H1 (cell line): ENCODE measurements around the gene LIAS. TPM values are rescaled to one million over a fixed set of nuclear protein-coding genes. Genes with fewer than 3 reads are reported as not detected.

Experiments
- CTCF ChIA-PET: fragments of 300-600 bp; sonication (Branson Sonifier 250); formaldehyde crosslinking; loops from one replicate; lab custom pipeline; 2021; ENCODE audit not compliant: partially characterized antibody; lab: Charles Lee
- POLR2A ChIA-PET: fragments of 300-600 bp; sonication (Branson Sonifier 250); formaldehyde crosslinking; loops from one replicate; lab custom pipeline; 2021; ENCODE audit warnings: inconsistent platforms; ENCODE audit not compliant: partially characterized antibody; lab: Charles Lee
- DNase-seq, 2 experiments: peaks; one replicate each; pipeline versions ENCODE4 v3.0.0 to v3.0.0-alpha.2; 2010 to 2022; ENCODE audit warnings: low spot score in 2 of 2, low read depth in 1 of 2, mixed read lengths in 1 of 2
- FAIRE-seq: peaks from 2 replicates; lab custom pipeline; 2011; peaks lifted over from hg19 to GRCh38; lab: Jason Lieb, UNC
- H2AFZ ChIP-seq: 2 replicates; pipeline ENCODE4 v1.8.1; 2012; ENCODE audit warnings: low read length, inconsistent platforms
- H2AK5ac ChIP-seq: 2 replicates; pipeline ENCODE4 v1.6.1; 2013; ENCODE audit warnings: low read depth, low read length
- H2BK120ac ChIP-seq: replicated peaks from 2 replicates; pipeline ENCODE3; 2013; ENCODE audit warnings: low read depth, low read length, inconsistent platforms
- H2BK12ac ChIP-seq: 2 replicates; pipeline ENCODE4 v1.6.1; 2013; ENCODE audit warnings: low read depth, low read length
- H2BK15ac ChIP-seq: 2 replicates; pipeline ENCODE4 v1.6.1; 2013; ENCODE audit warnings: low read length
- H2BK20ac ChIP-seq: 2 replicates; pipeline ENCODE4 v1.6.1; 2013; ENCODE audit warnings: low read length
- H2BK5ac ChIP-seq: 2 replicates; pipeline ENCODE4 v1.6.1; 2013; ENCODE audit warnings: low read depth, low read length
- H3K14ac ChIP-seq: 2 replicates; pipeline ENCODE4 v1.6.1; 2013; ENCODE audit warnings: inconsistent platforms; ENCODE audit not compliant: insufficient read length
- H3K18ac ChIP-seq: 2 replicates; pipeline ENCODE4 v1.6.1; 2013; ENCODE audit warnings: low read length; ENCODE audit errors: extremely low read depth
- H3K23ac ChIP-seq: 2 replicates; pipeline ENCODE4 v1.6.1; 2013; ENCODE audit warnings: inconsistent platforms; ENCODE audit not compliant: insufficient read length
- H3K23me2 ChIP-seq: 2 replicates; pipeline ENCODE4 v1.6.1; 2013; ENCODE audit warnings: low read depth, low read length
- H3K27ac ChIP-seq: 2 replicates; pipeline ENCODE4 v1.6.1; 2011; ENCODE audit warnings: low read depth, low read length, inconsistent platforms
- H3K27me3 ChIP-seq, 4 experiments: replicated peaks in 1 of 4; 1 replicate in 1 of 4; 2 replicates in 3 of 4; pipeline versions ENCODE4 v1.6.1 to v1.8.1; 2011 to 2013; ENCODE audit warnings: low read length in 3 of 4, mild to moderate bottlenecking in 3 of 4, inconsistent platforms in 2 of 4, mixed read lengths in 2 of 4, moderate library complexity in 1 of 4; ENCODE audit not compliant: control insufficient read depth in 3 of 4, insufficient read depth in 3 of 4; ENCODE audit errors: extremely low read depth in 1 of 4
- H3K36me3 ChIP-seq, 4 experiments: 2 replicates each; pipeline versions ENCODE4 v1.6.1 to v1.8.1; 2011 to 2013; ENCODE audit warnings: mild to moderate bottlenecking in 4 of 4, low read length in 3 of 4, moderate library complexity in 2 of 4, control low read depth in 1 of 4, inconsistent platforms in 1 of 4; ENCODE audit not compliant: insufficient read depth in 4 of 4, control insufficient read depth in 2 of 4
- H3K4ac ChIP-seq: replicated peaks from 2 replicates; pipeline ENCODE3; 2013; ENCODE audit warnings: low read length, low read depth, mixed read lengths, inconsistent platforms; ENCODE audit not compliant: insufficient read length
- H3K4me1 ChIP-seq, 4 experiments: replicated peaks in 1 of 4; 1 replicate in 1 of 4; 2 replicates in 3 of 4; pipeline versions ENCODE4 v1.6.1 to v1.8.1; 2011 to 2013; ENCODE audit warnings: low read length in 3 of 4, inconsistent platforms in 2 of 4, mixed read lengths in 1 of 4; ENCODE audit not compliant: insufficient read depth in 4 of 4, control insufficient read depth in 3 of 4
- H3K4me2 ChIP-seq, 2 experiments: 2 replicates each; pipeline versions ENCODE4 v1.6.1 to v1.8.1; 2011 to 2013; ENCODE audit warnings: low read depth in 2 of 2, low read length in 2 of 2, control low read depth in 1 of 2, inconsistent platforms in 1 of 2, mild to moderate bottlenecking in 1 of 2; ENCODE audit not compliant: insufficient read depth in 1 of 2
- H3K4me3 ChIP-seq, 4 experiments: fragments of 200-600, 300-600 bp in 1 of 4; sonication (generic), shearing (Covaris generic), sonication (Bioruptor Twin) in 1 of 4; 2 replicates each; pipeline versions ENCODE4 v1.5.1 to v1.8.1; 2011 to 2016; ENCODE audit warnings: low read length in 4 of 4, low read depth in 3 of 4, control low read depth in 2 of 4, inconsistent platforms in 2 of 4, mild to moderate bottlenecking in 2 of 4, mixed read lengths in 1 of 4, moderate library complexity in 1 of 4; ENCODE audit not compliant: insufficient read depth in 2 of 4; ENCODE audit errors: extremely low read depth in 1 of 4
- H3K56ac ChIP-seq: replicated peaks from 2 replicates; pipeline ENCODE3; 2013; ENCODE audit warnings: low read depth, mild to moderate bottlenecking, mixed read lengths, low read length, inconsistent platforms; ENCODE audit not compliant: insufficient read length
- H3K79me1 ChIP-seq: 2 replicates; pipeline ENCODE4 v1.6.1; 2013; ENCODE audit warnings: low read depth, low read length, control low read depth
- H3K79me2 ChIP-seq, 2 experiments: 2 replicates each; pipeline versions ENCODE4 v1.6.1 to v1.8.1; 2012 to 2013; ENCODE audit warnings: low read length in 2 of 2, mild to moderate bottlenecking in 2 of 2, inconsistent platforms in 1 of 2; ENCODE audit not compliant: insufficient read depth in 2 of 2, control insufficient read depth in 1 of 2
- H3K9ac ChIP-seq, 4 experiments: replicated peaks in 1 of 4; 1 replicate in 1 of 4; 2 replicates in 3 of 4; pipeline versions ENCODE4 v1.6.1 to v1.8.1; 2011 to 2013; ENCODE audit warnings: low read depth in 3 of 4, low read length in 3 of 4, control low read depth in 2 of 4, mild to moderate bottlenecking in 2 of 4, moderate library complexity in 2 of 4, inconsistent platforms in 1 of 4; ENCODE audit errors: extremely low read depth in 1 of 4
- H3K9me3 ChIP-seq, 2 experiments: 2 replicates each; pipeline versions ENCODE4 v1.6.1 to v1.8.1; 2012 to 2013; ENCODE audit warnings: mild to moderate bottlenecking in 2 of 2, moderate library complexity in 2 of 2, control low read depth in 1 of 2, inconsistent platforms in 1 of 2, low read depth in 1 of 2, low read length in 1 of 2, mixed read lengths in 1 of 2; ENCODE audit not compliant: insufficient read depth in 2 of 2
- H4K20me1 ChIP-seq, 2 experiments: replicated peaks in 1 of 2; 2 replicates each; pipeline versions ENCODE3 to v1.8.1; 2011 to 2013; ENCODE audit warnings: inconsistent platforms in 2 of 2, low read length in 2 of 2, mild to moderate bottlenecking in 1 of 2; ENCODE audit not compliant: insufficient read depth in 2 of 2, control insufficient read depth in 1 of 2
- H4K5ac ChIP-seq: 2 replicates; pipeline ENCODE4 v1.6.1; 2013; ENCODE audit warnings: low read length, low read depth, mixed read lengths, inconsistent platforms; ENCODE audit not compliant: insufficient read length
- H4K8ac ChIP-seq: 2 replicates; pipeline ENCODE4 v1.8.0; 2013; ENCODE audit warnings: mild to moderate bottlenecking, moderate library complexity, low read length, inconsistent platforms; ENCODE audit not compliant: insufficient read depth; ENCODE audit errors: extremely low read depth
- H4K91ac ChIP-seq: replicated peaks from 2 replicates; pipeline ENCODE3; 2013; ENCODE audit warnings: low read length, mixed read lengths, inconsistent platforms; ENCODE audit not compliant: insufficient read length
- BCL11A ChIP-seq, 2 experiments: IDR thresholded peaks; one replicate each; pipeline ENCODE4 v1.6.1; 2011; ENCODE audit warnings: low read depth in 2 of 2, low read length in 2 of 2, mild to moderate bottlenecking in 2 of 2
- CBX5 ChIP-seq: fragments of 300-800, 300-1000 bp; sonication (generic); IDR thresholded peaks from 2 replicates; pipeline ENCODE4 v1.7.1; 2016; ENCODE audit warnings: antibody characterized with exemption, low read length, low read depth
- CHD1 ChIP-seq: IDR thresholded peaks from 2 replicates; pipeline ENCODE4 v1.6.1; 2012; ENCODE audit warnings: low read depth, low read length, improper control_type of control experiment
- CHD2 ChIP-seq: IDR thresholded peaks from 2 replicates; pipeline ENCODE4 v1.6.1; 2012; ENCODE audit warnings: low read length, improper control_type of control experiment
- CREB1 ChIP-seq: IDR thresholded peaks from 2 replicates; pipeline ENCODE4 v1.6.1; 2012; ENCODE audit warnings: inconsistent platforms
- EZH2 ChIP-seq: fragments of 200-600 bp; sonication (generic); IDR thresholded peaks from 2 replicates; pipeline ENCODE4 v1.7.1; 2012; ENCODE audit warnings: low read depth, mild to moderate bottlenecking, moderate library complexity, low read length, inconsistent platforms; ENCODE audit not compliant: severe bottlenecking
- GABPA ChIP-seq: IDR thresholded peaks from 2 replicates; pipeline ENCODE4 v1.6.1; 2011; ENCODE audit warnings: mild to moderate bottlenecking, low read length, moderate library complexity, borderline replicate concordance; ENCODE audit not compliant: insufficient read depth
- KDM5A ChIP-seq: fragments of 200-600 bp; IDR thresholded peaks from 2 replicates; pipeline ENCODE4 v1.7.1; 2012; ENCODE audit warnings: mild to moderate bottlenecking, low read length, inconsistent platforms, mixed read lengths
- POLR2A ChIP-seq, 2 experiments: IDR thresholded peaks; 1 replicate in 1 of 2; 2 replicates in 1 of 2; pipeline ENCODE4 v1.6.1; 2011; ENCODE audit warnings: low read depth in 2 of 2, low read length in 2 of 2, mild to moderate bottlenecking in 2 of 2; ENCODE audit errors: control extremely low read depth in 1 of 2
- RNF2 ChIP-seq: fragments of 200-900, 300-1000 bp; sonication (generic); IDR thresholded peaks from 2 replicates; pipeline ENCODE4 v1.7.1; 2016; ENCODE audit warnings: borderline replicate concordance, low read depth, mild to moderate bottlenecking, antibody characterized with exemption, low read length; ENCODE audit not compliant: poor library complexity, severe bottlenecking; ENCODE audit errors: missing control alignments
- RXRA ChIP-seq: IDR thresholded peaks from 2 replicates; pipeline ENCODE4 v1.6.1; 2011; ENCODE audit warnings: low read depth, mild to moderate bottlenecking, low read length, moderate library complexity; ENCODE audit not compliant: insufficient read depth
- SAP30 ChIP-seq: fragments of 300-600 bp; sonication (generic); IDR thresholded peaks from 2 replicates; pipeline ENCODE4 v1.7.1; 2012; ENCODE audit warnings: low read length, moderate library complexity, mild to moderate bottlenecking, inconsistent platforms; ENCODE audit not compliant: insufficient read depth, insufficient replicate concordance
- TAF7 ChIP-seq: optimal IDR thresholded peaks from 2 replicates; pipeline ENCODE3; 2011; ENCODE audit warnings: low read depth, mild to moderate bottlenecking, inconsistent platforms, low read length, moderate library complexity, borderline replicate concordance
- WGBS, 2 experiments: shearing (Covaris generic) in 1 of 2; methylation state at CpG; one replicate each; pipeline versions ENCODE4 v1.1.6 to v1.1.7; 2013 to 2015; ENCODE audit warnings: low lambda C conversion rate in 2 of 2, mixed read lengths in 2 of 2, inconsistent platforms in 1 of 2, low coverage in 1 of 2, missing lambda C conversion rate in 1 of 2; ENCODE audit not compliant: insufficient replicate concordance in 2 of 2, insufficient coverage in 1 of 2, insufficient read length in 1 of 2; ENCODE audit errors: extremely low coverage in 1 of 2, missing lambda C conversion rate in 1 of 2; 5-methylcytosine and 5-hydroxymethylcytosine counted together
- polyA plus RNA-seq, 7 experiments: library from polyadenylated mRNA; depleted of rRNA in 3 of 7; stranded (reverse) in 5 of 7; unstranded in 2 of 7; fragments of >200 nt in 5 of 7; fragments of 200-250 nt in 2 of 7; gene quantifications; 1 replicate in 5 of 7; 2 replicates in 1 of 7; 4 replicates in 1 of 7; pipeline versions ENCODE4 v1.2.1 to v1.2.3, GENCODE V29; 2011 to 2013; ENCODE audit warnings: missing spikeins in 2 of 7, mixed read lengths in 2 of 7
- total RNA-seq: library from RNA; stranded (reverse); fragmentation: NEBNext Ultra II Directional; extraction: Animal tissue kit (Norgen Biotek cat#: 25700); gene quantifications from 2 replicates; pipeline ENCODE4 v1.2.1, GENCODE V29; 2021
- TF ChIP-seq, protein P1 (sequence below): IDR thresholded peaks from 2 replicates; pipeline ENCODE4 v1.6.1; 2012; ENCODE audit warnings: inconsistent platforms

LIAS gene
- total and polyA plus RNA-seq, 2 of the 8 experiments (the other 6 are each of a cell fraction or from before 2014, with no cell fraction given) = 10.5 to 24.9 TPM

DNA sequence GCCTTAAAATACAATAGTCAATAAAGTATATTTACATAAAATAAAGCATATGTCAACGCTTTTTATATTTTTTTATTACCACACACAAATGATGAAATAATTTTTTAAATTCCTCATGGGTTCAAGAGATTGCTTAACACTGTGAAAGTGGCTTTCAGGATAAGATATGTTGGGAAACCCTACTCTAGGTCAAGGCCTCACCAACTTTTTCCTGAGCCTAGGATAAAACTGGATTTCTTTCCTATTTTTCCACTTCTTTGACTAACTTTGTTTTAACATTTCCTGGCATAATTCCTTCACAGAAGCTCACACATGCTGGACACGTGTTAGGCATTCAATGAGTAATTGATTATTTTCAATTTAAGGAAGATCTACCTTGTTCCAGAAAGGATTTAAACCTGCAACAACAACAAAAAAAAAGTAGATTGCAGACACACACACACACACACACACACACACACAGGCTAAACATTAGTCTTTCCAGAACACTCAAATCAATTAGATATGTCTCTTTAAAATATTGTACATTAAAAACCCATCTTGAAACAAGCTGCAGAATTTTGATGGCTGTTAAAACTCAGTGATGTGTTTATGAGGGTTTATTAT lies 43.1 kb upstream of the LIAS start:
- WGBS, 2 experiments = 83% methylated on average over 2 of the region's 2 CpGs; no CpG with 5 or more reads in 1 of the 2 experiments
- H4K91ac ChIP-seq = no peak overlapping the region
- no peak overlapping the region for H3K4me3 ChIP-seq
- no peak overlapping the region for H2BK15ac ChIP-seq
- no peak overlapping the region for H4K8ac ChIP-seq
- H3K79me2 ChIP-seq = no peaks in the 10 kb centered on the region
- H3K18ac ChIP-seq = no peak overlapping the region
- H3K23me2 ChIP-seq = no peaks in the 10 kb centered on the region
- H3K79me1 ChIP-seq = no peaks in the 10 kb centered on the region
- no peaks in the 10 kb centered on the region for H3K36me3 ChIP-seq
- H2BK12ac ChIP-seq = no peak overlapping the region
- H3K14ac ChIP-seq = no peak overlapping the region
- no peaks in the 10 kb centered on the region for H3K27me3 ChIP-seq
- H3K9me3 ChIP-seq = no peaks in the 10 kb centered on the region
- TF ChIP-seq TAF7 (no peak), RNF2 (no peak), CHD2 (no peak), CBX5 (no peak), BCL11A (IDR thresholded peaks at IDR 0.05; ENCODE audit: low read depth in 2 of 2, low read length in 2 of 2) (no peak), KDM5A (no peak), CREB1 (no peak), EZH2 (no peak), GABPA (no peak), POLR2A (IDR thresholded peaks at IDR 0.05; ENCODE audit: control extremely low read depth in 1 of 2, low read depth in 2 of 2, low read length in 2 of 2) (no peak), SAP30 (no peak), CHD1 (no peak), RXRA (no peak)
- TF ChIP-seq, protein P1, sequence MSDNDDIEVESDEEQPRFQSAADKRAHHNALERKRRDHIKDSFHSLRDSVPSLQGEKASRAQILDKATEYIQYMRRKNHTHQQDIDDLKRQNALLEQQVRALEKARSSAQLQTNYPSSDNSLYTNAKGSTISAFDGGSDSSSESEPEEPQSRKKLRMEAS = no peak
- POLR2A ChIA-PET = no interaction called here
- CTCF ChIA-PET = interaction anchor here (1.3 to 1.5 kb wide), 2 partner anchors 9 to 13 kb away, joined by 3 read pairs; partner anchors contain the start of gene KLB
- no peak overlapping the region for H2BK120ac ChIP-seq
- H3K27ac ChIP-seq = no peak overlapping the region
- no peak overlapping the region for H3K9ac ChIP-seq
- H2AFZ ChIP-seq = no peak overlapping the region
- H3K56ac ChIP-seq = no peak overlapping the region
- no peak overlapping the region for H2AK5ac ChIP-seq
- DNase-seq = no peak
- no peak overlapping the region for H3K4ac ChIP-seq
- no peak overlapping the region for H3K23ac ChIP-seq
- H2BK20ac ChIP-seq = no peak overlapping the region
- no peaks in the 10 kb centered on the region for H4K20me1 ChIP-seq
- no peaks in the 10 kb centered on the region for H3K4me1 ChIP-seq
- no peak for FAIRE-seq
- no peak overlapping the region for H4K5ac ChIP-seq
- H3K4me2 ChIP-seq = no peak overlapping the region
- H2BK5ac ChIP-seq = no peak overlapping the region
